SU-DHL-6 (cell line): ENCODE results near the gene DDX24.
A peak's percentile ranks its signal among the peaks of the same experiment; 100 is the strongest.

ENCODE experiments used
- H2AFZ ChIP-seq: fragments of 200-600 bp; sonication (generic); 2 replicates; pipeline ENCODE4 v1.6.1; 2014; ENCODE audit warnings: low read depth, mild to moderate bottlenecking, moderate library complexity, mixed read lengths, antibody characterized with exemption, low read length; ENCODE audit not compliant: severe bottlenecking
- H3F3A ChIP-seq: fragments of 200-600 bp; shearing (Covaris generic); 2 replicates; pipeline ENCODE4 v1.6.0; 2016; ENCODE audit warnings: antibody characterized with exemption, mild to moderate bottlenecking; ENCODE audit not compliant: insufficient read depth
- H3K27ac ChIP-seq: fragments of 200-600 bp; sonication (generic); 2 replicates; pipeline ENCODE4 v1.5.1; 2016; ENCODE audit warnings: low read depth, mild to moderate bottlenecking, low read length, moderate library complexity, mixed read lengths
- H3K27me3 ChIP-seq: fragments of 200-600 bp; sonication (generic), shearing (Covaris generic); 2 replicates; pipeline ENCODE4 v1.6.0; 2014; ENCODE audit warnings: mild to moderate bottlenecking, low read length
- H3K36me3 ChIP-seq: fragments of 200-600 bp; sonication (generic); 2 replicates; pipeline ENCODE4 v1.6.1; 2014; ENCODE audit warnings: mild to moderate bottlenecking, low read length, mixed read lengths
- H3K4me2 ChIP-seq: fragments of 300-600, 200-600 bp; shearing (Covaris generic), sonication (generic); 2 replicates; pipeline ENCODE4 v1.6.0; 2014; ENCODE audit warnings: low read length, low read depth, mild to moderate bottlenecking; ENCODE audit not compliant: poor library complexity, severe bottlenecking
- H3K4me3 ChIP-seq: fragments of 200-600 bp; sonication (generic); 2 replicates; pipeline ENCODE4 v1.5.1; 2014; ENCODE audit warnings: antibody characterized with exemption, low read length, mild to moderate bottlenecking, mixed read lengths; ENCODE audit not compliant: insufficient read depth, poor library complexity, severe bottlenecking
- H3K79me2 ChIP-seq: fragments of 200-600 bp; sonication (generic); 2 replicates; pipeline ENCODE4 v1.6.1; 2014; ENCODE audit warnings: mild to moderate bottlenecking, low read length, moderate library complexity; ENCODE audit not compliant: insufficient read depth
- H3K9ac ChIP-seq: fragments of 200-600 bp; sonication (generic); 2 replicates; pipeline ENCODE4 v1.7.0; 2014; ENCODE audit warnings: mild to moderate bottlenecking, low read length
- H3K9me2 ChIP-seq: fragments of 200-600 bp; sonication (generic); replicated peaks from 2 replicates; pipeline ENCODE4 v1.6.1; 2014; ENCODE audit warnings: low read length; ENCODE audit not compliant: insufficient read depth
- H3K9me3 ChIP-seq: fragments of 200-600 bp; sonication (generic); 2 replicates; pipeline ENCODE4 v1.6.1; 2014; ENCODE audit warnings: low read length, mixed read lengths; ENCODE audit not compliant: insufficient read depth
- H4K20me1 ChIP-seq: fragments of 200-600 bp; sonication (generic); 2 replicates; pipeline ENCODE4 v1.6.1; 2014; ENCODE audit warnings: low read depth, mild to moderate bottlenecking, antibody characterized with exemption, low read length, moderate library complexity, mixed read lengths
- CTCF ChIP-seq: fragments of 200-600 bp; sonication (generic); IDR thresholded peaks from one replicate; pipeline ENCODE4 v1.5.1; 2017; ENCODE audit warnings: antibody characterized with exemption, mild to moderate bottlenecking, low read length, moderate library complexity; ENCODE audit not compliant: insufficient read depth, poor library complexity, severe bottlenecking
- EZH2phosphoT487 ChIP-seq: fragments of 200-600 bp; sonication (generic), shearing (Covaris generic); conservative IDR thresholded peaks from 2 replicates; pipeline ENCODE4 v1.6.1; 2018; ENCODE audit warnings: mild to moderate bottlenecking, antibody characterized with exemption, low read length, moderate library complexity, mixed read lengths

The DDX24 gene

GRCh38 chr14:94077823-94078222, 3.2 kb downstream of the DDX24 start:
- Histone ChIP-seq H3K27me3 (no peaks in the 10 kb centered on the region), H2AFZ (no peak overlapping the region), H4K20me1 (peaks cover 10% of the 10 kb centered on the region; the same call in 1 of the 2 replicates), H3K4me3 (peak overlapping the region; percentile 89), H3K4me2 (peak overlapping the region; percentile 86), H3K9ac (0 out of 2 replicates have a peak overlapping the region, but pooled peaks have one; percentile 93), H3K9me2 (no peaks in the 10 kb centered on the region), H3K27ac (no peak overlapping the region), H3K9me3 (peaks cover 6% of the 10 kb centered on the region; the same call in 1 of the 2 replicates), H3K79me2 (peaks cover 97% of the 10 kb centered on the region), H3K36me3 (peaks cover 52% of the 10 kb centered on the region), H3F3A (peaks cover 17% of the 10 kb centered on the region; the same call in 1 of the 2 replicates)
- TF ChIP-seq CTCF (no peak), EZH2phosphoT487 (no peak)

- Histone ChIP-seq H3K4me2 (peak overlapping the region; percentile 86), H3K36me3 (peaks cover 54% of the 10 kb centered on the region), H3K79me2 (peaks cover 98% of the 10 kb centered on the region), H3F3A (peaks cover 17% of the 10 kb centered on the region; the same call in 1 of the 2 replicates), H3K9me3 (peaks cover 6% of the 10 kb centered on the region; the same call in 1 of the 2 replicates), H3K4me3 (peak overlapping the region; percentile 31), H3K9ac (no peak overlapping the region), H3K27ac (no peak overlapping the region), H2AFZ (no peak overlapping the region), H3K9me2 (no peaks in the 10 kb centered on the region), H3K27me3 (no peaks in the 10 kb centered on the region), H4K20me1 (peaks cover 10% of the 10 kb centered on the region; the same call in 1 of the 2 replicates)
- TF ChIP-seq CTCF (no peak), EZH2phosphoT487 (no peak)
These were observed 3.7 kb downstream of the DDX24 start for GRCh38 chr14:94077111-94077821.

- Histone ChIP-seq H3K79me2 (peaks cover 100% of the 10 kb centered on the region), H3K9ac (no peak overlapping the region), H4K20me1 (peaks cover 10% of the 10 kb centered on the region; the same call in 1 of the 2 replicates)
These were observed 6.0 kb downstream of the DDX24 start for GRCh38 chr14:94075008-94075407.

More at GRCh38 chr14:94075008-94075407, 6.0 kb downstream of the DDX24 start:
- Histone ChIP-seq H3K27me3 (no peaks in the 10 kb centered on the region), H3K4me3 (no peak overlapping the region), H3K9me3 (peaks cover 9% of the 10 kb centered on the region; the same call in 1 of the 2 replicates), H3K4me2 (peak overlapping the region; percentile 33), H3F3A (peaks cover 17% of the 10 kb centered on the region; the same call in 1 of the 2 replicates), H3K36me3 (peaks cover 57% of the 10 kb centered on the region), H3K9me2 (no peaks in the 10 kb centered on the region), H3K27ac (no peak overlapping the region), H2AFZ (no peak overlapping the region)
- TF ChIP-seq EZH2phosphoT487, result no peak
- TF ChIP-seq CTCF, result no peak
